Measurements from ENCODE around the gene HAPLN3. TPM values are rescaled to one million over a fixed set of nuclear protein-coding genes. Genes with fewer than 3 reads are reported as not detected.

Gene HAPLN3
- total and polyA plus RNA-seq, 4 donors: 3.9 to 15.5 (median 10.5) TPM

- 82 to 94% methylated on average over 6 of the region's 6 CpGs for WGBS, 2 donors
- Histone ChIP-seq H3K36me3 (ENCODE audit: control insufficient read depth in 4 of 4, insufficient read depth in 4 of 4, low read length in 4 of 4) (peaks cover 0 to 26% (median 19%) of the 10 kb centered on the region in 4 donors), H3K4me3 (no peak overlapping the region), H3K27me3 (ENCODE audit: control insufficient read depth in 3 of 3, insufficient read depth in 3 of 3, low read length in 2 of 3) (no peaks in the 10 kb centered on the region), H3K4me1 (ENCODE audit: control insufficient read depth in 5 of 5, insufficient read depth in 5 of 5, low read length in 5 of 5) (peaks cover 0 to 6% (median 6%) of the 10 kb centered on the region in 5 donors), H3K9ac (ENCODE audit: insufficient read depth in 1 of 2, low read length in 2 of 2) (no peak overlapping the region), H3K27ac (ENCODE audit: low read depth in 1 of 2, low read length in 1 of 2) (no peak overlapping the region), H3K9me3 (ENCODE audit: control insufficient read depth in 4 of 4, insufficient read depth in 3 of 4, low read length in 3 of 4) (peaks cover 0 to 4% (median 0%) of the 10 kb centered on the region in 4 donors)
- no peak for TF ChIP-seq CTCF (IDR thresholded peaks at IDR 0.05; ENCODE audit: control extremely low read depth, extremely low read depth)
- ATAC-seq (ENCODE audit: insufficient read depth, low FRiP score) (no peak), DNase-seq (no peak)
These were observed 7.0 kb upstream of the HAPLN3 start for GRCh38 chr15:88902221-88902835.

- no peak overlapping the region for H3K27ac ChIP-seq (ENCODE audit: low read depth in 1 of 2, low read length in 1 of 2)
- no peak for TF ChIP-seq CTCF (IDR thresholded peaks at IDR 0.05; ENCODE audit: control extremely low read depth, extremely low read depth)
- H3K27me3 ChIP-seq (ENCODE audit: control insufficient read depth in 3 of 3, insufficient read depth in 3 of 3, low read length in 2 of 3): no peaks in the 10 kb centered on the region
- H3K4me3 ChIP-seq: no peak overlapping the region
- peaks cover 0 to 25% (median 19%) of the 10 kb centered on the region in 4 donors for H3K36me3 ChIP-seq (ENCODE audit: control insufficient read depth in 4 of 4, insufficient read depth in 4 of 4, low read length in 4 of 4)
- WGBS, 2 donors: 95 to 98% methylated on average over 15 of the region's 15 CpGs
- ATAC-seq (ENCODE audit: insufficient read depth, low FRiP score): no peak
- peaks cover 0 to 4% (median 0%) of the 10 kb centered on the region in 4 donors for H3K9me3 ChIP-seq (ENCODE audit: control insufficient read depth in 4 of 4, insufficient read depth in 3 of 4, low read length in 3 of 4)
- DNase-seq: no peak
- peaks cover 3 to 13% (median 11%) of the 10 kb centered on the region in 5 donors for H3K4me1 ChIP-seq (ENCODE audit: control insufficient read depth in 5 of 5, insufficient read depth in 5 of 5, low read length in 5 of 5)
- H3K9ac ChIP-seq (ENCODE audit: insufficient read depth in 1 of 2, low read length in 2 of 2): no peak overlapping the region
These were observed 6.3 kb upstream of the HAPLN3 start for GRCh38 chr15:88901508-88902220.

GRCh38 chr15:88900982-88901418 is 5.7 kb upstream of the HAPLN3 start:
- no peak for TF ChIP-seq CTCF (IDR thresholded peaks at IDR 0.05; ENCODE audit: control extremely low read depth, extremely low read depth)
- Histone ChIP-seq H3K27me3 (ENCODE audit: control insufficient read depth in 3 of 3, insufficient read depth in 3 of 3, low read length in 2 of 3) (no peaks in the 10 kb centered on the region), H3K4me1 (ENCODE audit: control insufficient read depth in 5 of 5, insufficient read depth in 5 of 5, low read length in 5 of 5) (peaks cover 3 to 15% (median 14%) of the 10 kb centered on the region in 5 donors), H3K9me3 (ENCODE audit: control insufficient read depth in 4 of 4, insufficient read depth in 3 of 4, low read length in 3 of 4) (peaks cover 0 to 4% (median 0%) of the 10 kb centered on the region in 4 donors), H3K27ac (ENCODE audit: low read depth in 1 of 2, low read length in 1 of 2) (peak overlapping the region in 1 of 2 donors; percentile 27), H3K9ac (ENCODE audit: insufficient read depth in 1 of 2, low read length in 2 of 2) (no peak overlapping the region), H3K4me3 (no peak overlapping the region), H3K36me3 (ENCODE audit: control insufficient read depth in 4 of 4, insufficient read depth in 4 of 4, low read length in 4 of 4) (peaks cover 0 to 20% (median 17%) of the 10 kb centered on the region in 4 donors)
- ATAC-seq (ENCODE audit: insufficient read depth, low FRiP score): no peak
- WGBS, 2 donors: 90 to 94% methylated on average over 5 of the region's 5 CpGs
- DNase-seq: no peak
